Vagina (tissue), 2 donors: ENCODE data around the gene S100A1. TPM values are rescaled to one million over a fixed set of nuclear protein-coding genes. Genes with fewer than 3 reads are reported as not detected.
"Not testable (repeated sequence)": the region's sequence is repeated elsewhere in the genome, so short reads cannot be mapped to it uniquely, and the experiment has no call there.

ENCODE experiments used
- DNase-seq, 2 donors: peaks; one replicate each; pipeline ENCODE4 v3.0.0-alpha.2; 2017; ENCODE audit errors: extremely low spot score in 2 of 2
- H3K27ac ChIP-seq: fragments of 200-600 bp; sonication (generic); one replicate; pipeline ENCODE4 v1.5.1; 2019
- H3K27me3 ChIP-seq: fragments of 200-600 bp; sonication (generic); one replicate; pipeline ENCODE4 v1.5.1; 2019
- H3K36me3 ChIP-seq, 2 donors: fragments of 200-600 bp; sonication (generic); one replicate each; pipeline ENCODE4 v1.5.1; 2017 to 2019
- H3K4me1 ChIP-seq: fragments of 200-600 bp; sonication (generic); one replicate; pipeline ENCODE4 v1.5.1; 2019
- H3K4me3 ChIP-seq, 2 donors: fragments of 200-600 bp; sonication (generic); 1 replicate in 1 of 2; 2 replicates in 1 of 2; pipeline ENCODE4 v1.5.1; 2016 to 2019
- H3K9me3 ChIP-seq: fragments of 200-600 bp; sonication (generic); one replicate; pipeline ENCODE4 v1.5.1; 2019
- CTCF ChIP-seq, 3 experiments: fragments of 450-650 bp in 2 of 3; fragments of 200-600 bp in 1 of 3; sonication (generic) in 1 of 3; IDR thresholded peaks; one replicate each; pipeline ENCODE4 v1.5.1; 2017 to 2019; ENCODE audit warnings: antibody characterized with exemption in 3 of 3, mild to moderate bottlenecking in 2 of 3, moderate library complexity in 2 of 3
- POLR2A ChIP-seq, 2 donors: fragments of 450-650 bp; IDR thresholded peaks; one replicate each; pipeline ENCODE4 v1.6.1; 2017; ENCODE audit warnings: antibody characterized with exemption in 2 of 2, mild to moderate bottlenecking in 2 of 2, moderate library complexity in 2 of 2
- POLR2AphosphoS5 ChIP-seq, 2 donors: sonication (generic); formaldehyde crosslinking; IDR thresholded peaks; one replicate each; pipeline ENCODE4 v1.9.0; 2017; ENCODE audit warnings: antibody characterized with exemption in 2 of 2, mild to moderate bottlenecking in 2 of 2, low read depth in 1 of 2; ENCODE audit not compliant: insufficient read depth in 1 of 2
- intact Hi-C: fragments of 100-400 bp; cut with DNase I; formaldehyde crosslinking; loops from one replicate; pipeline ENCODE4 v1.15.1; 2023
- total RNA-seq: library from RNA; depleted of rRNA; stranded (reverse); fragments of >200 nt; gene quantifications from one replicate; pipeline ENCODE4 v1.2.3, GENCODE V29; 2016

S100A1 gene
- total RNA-seq, 1 donor from 2014 or later = not detected

- intact Hi-C loops = no loop called here
- H3K27me3 ChIP-seq = no peaks in the 10 kb centered on the region
- H3K4me3 ChIP-seq = no peak overlapping the region
- DNase-seq = no peak
- no peaks in the 10 kb centered on the region for H3K9me3 ChIP-seq
- no peak overlapping the region for H3K27ac ChIP-seq
- no peak for TF ChIP-seq POLR2AphosphoS5 (IDR thresholded peaks at IDR 0.05; ENCODE audit: insufficient read depth in 1 of 2, low read depth in 1 of 2)
- no peak for TF ChIP-seq CTCF (IDR thresholded peaks at IDR 0.05)
- no peak for TF ChIP-seq POLR2A (IDR thresholded peaks at IDR 0.05)
- H3K36me3 ChIP-seq = peaks cover 0 to 72% of the 10 kb centered on the region in 2 donors
- peaks cover 56% of the 10 kb centered on the region for H3K4me1 ChIP-seq
These were observed 10.0 kb downstream of the S100A1 start for GRCh38 chr1:153638261-153638660.

- DNase-seq = no peak
- intact Hi-C loops = no loop called here
- peaks cover 0 to 81% of the 10 kb centered on the region in 2 donors for H3K36me3 ChIP-seq
- TF ChIP-seq POLR2A (IDR thresholded peaks at IDR 0.05) = no peak
- TF ChIP-seq CTCF (IDR thresholded peaks at IDR 0.05) = no peak
- TF ChIP-seq POLR2AphosphoS5 (IDR thresholded peaks at IDR 0.05; ENCODE audit: insufficient read depth in 1 of 2, low read depth in 1 of 2) = no peak
- H3K9me3 ChIP-seq = no peaks in the 10 kb centered on the region
- H3K4me1 ChIP-seq = peaks cover 59% of the 10 kb centered on the region
- no peak overlapping the region for H3K27ac ChIP-seq
- H3K27me3 ChIP-seq = no peaks in the 10 kb centered on the region
- no peak overlapping the region for H3K4me3 ChIP-seq
These were observed 11.0 kb downstream of the S100A1 start for GRCh38 chr1:153639280-153639679.

DNA sequence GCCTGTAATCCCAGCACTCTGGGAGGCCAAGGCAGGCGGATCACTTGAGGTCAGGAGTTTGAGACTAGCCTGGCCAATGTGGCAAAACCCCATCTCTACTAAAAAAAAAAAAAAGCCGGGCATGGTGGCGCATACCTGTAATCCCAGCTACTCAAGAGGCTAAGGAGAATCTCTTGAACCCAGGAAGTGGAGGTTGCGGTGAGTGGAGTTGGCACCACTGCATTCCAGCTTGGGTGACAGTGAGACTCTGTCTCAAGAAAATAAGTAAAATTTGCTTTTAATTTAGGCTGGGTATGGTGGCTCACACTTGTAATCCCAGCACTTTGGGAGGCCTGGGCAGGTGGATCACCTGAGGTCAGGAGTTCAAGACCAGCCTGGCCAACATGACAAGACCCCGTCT, 12.0 kb downstream of the S100A1 start:
- intact Hi-C loops, H3K9me3 ChIP-seq, H3K4me3 ChIP-seq, H3K27me3 ChIP-seq, H3K27ac ChIP-seq, DNase-seq: not testable (repeated sequence)
- Histone ChIP-seq H3K36me3 (peaks cover 0 to 90% of the 10 kb centered on the region in 2 donors), H3K4me1 (peaks cover 53% of the 10 kb centered on the region)

GRCh38 chr1:153640861-153641260, 12.6 kb downstream of the S100A1 start:
- Histone ChIP-seq H3K9me3 (no peaks in the 10 kb centered on the region), H3K4me3 (no peak overlapping the region), H3K4me1 (peaks cover 46% of the 10 kb centered on the region), H3K27me3 (no peaks in the 10 kb centered on the region), H3K36me3 (peaks cover 0 to 97% of the 10 kb centered on the region in 2 donors), H3K27ac (no peak overlapping the region)
- DNase-seq = no peak
- TF ChIP-seq POLR2A (IDR thresholded peaks at IDR 0.05) (no peak), POLR2AphosphoS5 (IDR thresholded peaks at IDR 0.05; ENCODE audit: insufficient read depth in 1 of 2, low read depth in 1 of 2) (no peak), CTCF (IDR thresholded peaks at IDR 0.05) (no peak)
- intact Hi-C loops = no loop called here

GRCh38 chr1:153642161-153642560, 13.9 kb downstream of the S100A1 start:
- peaks cover 0 to 95% of the 10 kb centered on the region in 2 donors for H3K36me3 ChIP-seq
- H3K27me3 ChIP-seq = no peaks in the 10 kb centered on the region
- no peak overlapping the region for H3K27ac ChIP-seq
- H3K4me3 ChIP-seq = no peak overlapping the region
- H3K4me1 ChIP-seq = peaks cover 34% of the 10 kb centered on the region
- TF ChIP-seq POLR2A (IDR thresholded peaks at IDR 0.05) = no peak
- no peak for TF ChIP-seq POLR2AphosphoS5 (IDR thresholded peaks at IDR 0.05; ENCODE audit: insufficient read depth in 1 of 2, low read depth in 1 of 2)
- TF ChIP-seq CTCF (IDR thresholded peaks at IDR 0.05) = no peak
- intact Hi-C loops = no loop called here
- no peak for DNase-seq
- H3K9me3 ChIP-seq = no peaks in the 10 kb centered on the region

GRCh38 chr1:153643100-153643499, 14.9 kb downstream of the S100A1 start:
- intact Hi-C loops = no loop called here
- no peak overlapping the region for H3K27ac ChIP-seq
- H3K4me3 ChIP-seq = no peak overlapping the region
- peaks cover 0 to 87% of the 10 kb centered on the region in 2 donors for H3K36me3 ChIP-seq
- TF ChIP-seq POLR2A (IDR thresholded peaks at IDR 0.05) = no peak
- no peak for TF ChIP-seq CTCF (IDR thresholded peaks at IDR 0.05)
- H3K4me1 ChIP-seq = peaks cover 26% of the 10 kb centered on the region
- no peaks in the 10 kb centered on the region for H3K9me3 ChIP-seq
- no peaks in the 10 kb centered on the region for H3K27me3 ChIP-seq
- DNase-seq = no peak
